ENCODE measurements around the gene ACTG2. TPM values are rescaled to one million over a fixed set of nuclear protein-coding genes. Genes with fewer than 3 reads are reported as not detected.

The ACTG2 gene
- total and polyA plus RNA-seq, 10 donors, result 0.60 to 17.6 (median 4.3) TPM

GRCh38 chr2:73963385-73964120 is 70.7 kb downstream of the ACTG2 start:
- intact Hi-C loops (cut with DNase I; ENCODE audit: low total_unique reads), result no loop called here
- Histone ChIP-seq H3K4me1 (peaks cover 0 to 12% (median 4%) of the 10 kb centered on the region in 6 donors), H3K27ac (no peak overlapping the region), H3K27me3 (replicated peaks in 1 of 7) (no peaks in the 10 kb centered on the region), H3K36me3 (peaks cover 0 to 33% (median 16%) of the 10 kb centered on the region in 6 donors), H3K4me3 (no peak overlapping the region), H3K9me3 (peaks cover 0 to 10% (median 6%) of the 10 kb centered on the region in 8 donors)
- TF ChIP-seq CTCF (IDR thresholded peaks at IDR 0.05 in 8 of 11, conservative IDR thresholded peaks at IDR 0.05 in 3 of 11) (no peak), POLR2A (IDR thresholded peaks at IDR 0.05) (no peak), POLR2AphosphoS5 (IDR thresholded peaks at IDR 0.05) (no peak)
- DNase-seq, result no peak
- 68 to 79% (median 78%) methylated on average over 13 of the region's 13 CpGs for WGBS, 5 donors

- 65 to 74% (median 70%) methylated on average over 2 of the region's 2 CpGs for WGBS, 5 donors
- H3K4me3 ChIP-seq, result no peak overlapping the region
- intact Hi-C loops (cut with DNase I; ENCODE audit: low total_unique reads), result no loop called here
- H3K27me3 ChIP-seq (replicated peaks in 1 of 7), result no peaks in the 10 kb centered on the region
- H3K36me3 ChIP-seq, result peaks cover 0 to 26% (median 10%) of the 10 kb centered on the region in 6 donors
- H3K4me1 ChIP-seq, result peaks cover 0 to 19% (median 7%) of the 10 kb centered on the region in 6 donors
- no peak for TF ChIP-seq POLR2A (IDR thresholded peaks at IDR 0.05)
- no peak for TF ChIP-seq POLR2AphosphoS5 (IDR thresholded peaks at IDR 0.05)
- no peak for TF ChIP-seq CTCF (IDR thresholded peaks at IDR 0.05 in 8 of 11, conservative IDR thresholded peaks at IDR 0.05 in 3 of 11)
- no peak for DNase-seq
- no peak overlapping the region for H3K27ac ChIP-seq
- H3K9me3 ChIP-seq, result peaks cover 0 to 10% (median 6%) of the 10 kb centered on the region in 8 donors
Observed at GRCh38 chr2:73964223-73964622, 71.4 kb downstream of the ACTG2 start.

DNA sequence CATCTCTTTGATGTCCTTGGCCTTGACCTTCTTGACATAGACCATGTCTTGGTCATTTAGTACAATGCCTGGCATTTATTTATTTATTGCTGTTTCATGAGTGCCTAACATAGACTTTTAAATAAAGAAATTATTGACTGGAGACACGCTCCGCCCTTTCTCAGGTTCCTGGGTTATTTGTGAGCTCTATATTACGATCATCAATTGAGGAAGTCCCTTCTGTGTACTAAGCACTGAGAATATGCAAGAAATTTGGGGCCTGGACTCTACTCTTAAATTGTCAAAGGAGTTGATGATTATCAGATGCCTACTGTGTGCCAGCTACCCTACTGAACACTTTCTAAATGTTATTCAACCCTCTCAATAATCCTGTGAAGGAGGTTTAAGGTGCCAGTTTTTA is 72.2 kb downstream of the ACTG2 start:
- intact Hi-C loops (cut with DNase I; ENCODE audit: low total_unique reads), result no loop called here
- H3K4me3 ChIP-seq, result no peak overlapping the region
- WGBS, 5 donors, result 81 to 91% (median 82%) methylated on average over 3 of the region's 3 CpGs

More for the DNA sequence above, 72.2 kb downstream of the ACTG2 start:
- TF ChIP-seq POLR2A (IDR thresholded peaks at IDR 0.05) (no peak), POLR2AphosphoS5 (IDR thresholded peaks at IDR 0.05) (no peak), CTCF (IDR thresholded peaks at IDR 0.05 in 8 of 11, conservative IDR thresholded peaks at IDR 0.05 in 3 of 11) (no peak)
- H3K36me3 ChIP-seq, result peaks cover 0 to 18% (median 2%) of the 10 kb centered on the region in 6 donors
- DNase-seq, result no peak
- H3K9me3 ChIP-seq, result peaks cover 0 to 10% (median 6%) of the 10 kb centered on the region in 8 donors
- H3K27me3 ChIP-seq (replicated peaks in 1 of 7), result no peaks in the 10 kb centered on the region
- H3K4me1 ChIP-seq, result peaks cover 0 to 27% (median 16%) of the 10 kb centered on the region in 6 donors
- no peak overlapping the region for H3K27ac ChIP-seq

Data from spleen (tissue), 11 donors.